ENCODE data around the gene BRD1.

DNA sequence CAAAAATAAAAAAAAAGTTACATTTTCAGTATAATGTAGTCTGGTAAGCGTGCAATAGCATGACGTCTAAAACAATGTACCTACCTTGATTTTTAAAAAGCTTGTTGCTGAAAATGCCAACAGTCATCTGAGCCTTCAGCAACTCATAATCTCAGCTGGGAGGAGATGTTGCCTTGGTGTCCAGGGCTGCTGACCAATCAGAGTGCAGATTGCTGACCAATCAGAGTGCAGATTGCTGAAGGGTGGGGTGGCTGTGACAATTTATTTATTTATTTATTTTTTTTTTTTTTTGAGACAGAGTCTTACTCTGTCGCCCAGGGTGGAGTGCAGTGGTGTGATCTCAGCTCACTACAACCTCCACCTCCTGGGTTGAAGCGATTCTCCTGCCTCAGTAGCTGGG is 43.8 kb upstream of the BRD1 start:
- TF ChIP-seq, protein P1, sequence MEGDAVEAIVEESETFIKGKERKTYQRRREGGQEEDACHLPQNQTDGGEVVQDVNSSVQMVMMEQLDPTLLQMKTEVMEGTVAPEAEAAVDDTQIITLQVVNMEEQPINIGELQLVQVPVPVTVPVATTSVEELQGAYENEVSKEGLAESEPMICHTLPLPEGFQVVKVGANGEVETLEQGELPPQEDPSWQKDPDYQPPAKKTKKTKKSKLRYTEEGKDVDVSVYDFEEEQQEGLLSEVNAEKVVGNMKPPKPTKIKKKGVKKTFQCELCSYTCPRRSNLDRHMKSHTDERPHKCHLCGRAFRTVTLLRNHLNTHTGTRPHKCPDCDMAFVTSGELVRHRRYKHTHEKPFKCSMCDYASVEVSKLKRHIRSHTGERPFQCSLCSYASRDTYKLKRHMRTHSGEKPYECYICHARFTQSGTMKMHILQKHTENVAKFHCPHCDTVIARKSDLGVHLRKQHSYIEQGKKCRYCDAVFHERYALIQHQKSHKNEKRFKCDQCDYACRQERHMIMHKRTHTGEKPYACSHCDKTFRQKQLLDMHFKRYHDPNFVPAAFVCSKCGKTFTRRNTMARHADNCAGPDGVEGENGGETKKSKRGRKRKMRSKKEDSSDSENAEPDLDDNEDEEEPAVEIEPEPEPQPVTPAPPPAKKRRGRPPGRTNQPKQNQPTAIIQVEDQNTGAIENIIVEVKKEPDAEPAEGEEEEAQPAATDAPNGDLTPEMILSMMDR (IDR thresholded peaks at IDR 0.05), result no peak
- TF ChIP-seq POLR2A (IDR thresholded peaks at IDR 0.05), result no peak
